Measurements from ENCODE around the gene TMSB4Y.

Gene TMSB4Y

GRCh38 chrY:13703568-13703968 lies at the start of gene TMSB4Y:
TSS of gene TMSB4Y (plus strand) at chrY:13703899.
- no peak for FAIRE-seq

- no peak for FAIRE-seq
These were observed 39.5 kb upstream of the TMSB4Y start for GRCh38 chrY:13664162-13664561.

DNA sequence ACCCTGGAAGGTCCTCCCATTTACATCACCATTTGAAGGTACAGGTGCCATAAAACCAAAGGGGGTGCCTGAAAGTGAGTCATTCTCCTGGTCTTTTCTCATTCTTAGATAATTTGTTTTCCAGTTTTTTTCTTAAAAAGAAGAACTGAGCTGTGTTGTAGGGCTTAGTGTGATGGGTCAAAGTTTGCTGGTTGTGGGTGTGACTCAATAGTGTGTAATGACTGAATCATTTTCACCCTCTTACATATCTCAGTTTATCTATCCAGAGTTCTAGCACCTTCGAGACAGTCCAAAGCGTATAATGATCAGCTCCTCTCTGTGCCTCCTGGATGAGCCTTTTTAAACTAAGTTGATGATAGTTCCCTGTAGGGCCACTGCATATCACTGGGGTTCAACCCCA lies 32.6 kb upstream of the TMSB4Y start:
- FAIRE-seq, result no peak

DNA sequence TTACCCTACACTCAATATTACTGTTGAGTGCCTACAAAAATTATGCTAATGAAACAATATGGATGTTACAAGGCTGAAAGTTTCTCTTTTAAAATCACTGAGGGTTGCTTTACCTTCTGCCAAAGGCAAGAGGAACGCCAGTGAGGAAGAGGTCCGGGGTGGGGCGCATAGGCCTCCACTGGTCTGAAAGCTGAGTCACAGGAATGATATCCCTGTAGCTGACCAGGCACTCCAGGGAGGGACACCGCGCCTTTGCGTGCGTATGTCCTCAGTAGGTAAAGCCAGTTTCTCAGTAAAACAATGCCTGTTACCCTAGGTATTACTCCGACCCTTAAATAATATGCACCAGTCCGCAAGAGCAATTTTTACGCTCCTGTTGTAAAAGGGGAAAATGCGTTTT lies 1.4 kb upstream of the TMSB4Y start:
- FAIRE-seq, result no peak

GRCh38 chrY:13704121-13704930 lies 627 bp downstream of the TMSB4Y start:
- no peak for FAIRE-seq

- no peak for FAIRE-seq
These were observed 1.5 kb downstream of the TMSB4Y start for GRCh38 chrY:13705197-13705596.

- FAIRE-seq, result no peak
These were observed 4.3 kb downstream of the TMSB4Y start for GRCh38 chrY:13708038-13708437.

GRCh38 chrY:13718996-13719395 lies 15.3 kb downstream of the TMSB4Y start:
- FAIRE-seq, result no peak

DNA sequence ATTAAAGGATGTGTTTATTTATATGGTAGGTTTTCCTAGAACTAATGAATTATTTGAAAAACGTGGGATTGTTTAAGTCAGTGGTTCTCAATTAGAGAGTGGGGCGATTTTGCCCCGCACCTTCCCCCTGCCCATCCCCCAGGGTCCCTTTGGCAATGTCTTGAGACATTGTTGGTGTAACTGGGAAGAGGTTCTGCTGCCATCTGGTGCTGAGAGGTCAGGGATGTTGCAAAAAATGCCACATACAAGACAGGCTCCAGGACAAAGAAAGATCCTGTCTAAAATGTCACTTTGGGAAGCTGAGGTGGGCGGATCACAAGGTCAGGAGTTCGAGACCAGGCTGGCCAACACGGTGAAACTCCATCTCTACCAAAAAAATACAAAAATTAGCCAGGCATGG lies 25.8 kb downstream of the TMSB4Y start:
- no peak for FAIRE-seq

DNA sequence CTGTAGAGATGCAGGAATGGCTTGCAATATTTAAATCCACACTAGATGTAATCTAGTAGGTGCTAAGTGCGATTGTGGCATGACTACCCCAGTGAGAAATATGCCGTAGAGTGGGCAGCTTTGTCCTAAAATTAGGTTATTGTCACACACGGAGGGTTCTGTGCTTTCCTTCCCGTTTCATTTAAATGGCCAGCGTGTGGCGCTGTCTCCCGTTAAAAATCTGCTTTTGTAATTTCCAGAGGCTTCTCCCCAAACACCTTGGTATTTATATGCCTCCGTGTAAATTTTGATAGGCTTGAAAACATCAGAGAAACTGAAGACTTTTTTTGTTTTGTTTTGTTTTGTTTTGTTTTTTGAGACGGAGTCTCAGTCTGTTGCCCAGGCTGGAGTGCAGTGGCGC lies 34.9 kb downstream of the TMSB4Y start:
- no peak for FAIRE-seq

- no peak for FAIRE-seq
These were observed 47.8 kb downstream of the TMSB4Y start for GRCh38 chrY:13751289-13752071.

DNA sequence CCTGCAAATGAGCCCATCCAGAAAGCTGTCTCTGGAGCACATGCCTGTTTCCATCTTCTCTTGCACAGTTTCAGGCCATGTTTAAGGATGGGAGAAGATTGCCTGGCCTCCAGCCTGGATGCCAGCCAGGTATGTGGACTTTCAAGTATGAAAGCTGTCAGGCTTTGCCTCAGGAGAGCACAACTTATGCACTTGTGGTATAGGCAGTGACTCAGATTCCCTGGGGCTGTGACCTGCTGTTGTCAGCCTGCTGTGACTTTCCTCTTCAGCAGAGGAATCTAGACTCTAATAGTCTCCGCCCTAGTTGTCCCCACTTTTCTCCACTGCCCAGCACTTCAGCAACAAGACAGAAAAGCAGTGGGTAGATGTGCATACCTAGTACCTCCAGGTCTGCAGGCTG lies 51.0 kb downstream of the TMSB4Y start:
- FAIRE-seq, result no peak
